OCI-M1 (cell line): Measurements from ENCODE around the gene TARBP1.

Experiments
- DNase-seq: peaks from one replicate; lab custom pipeline; 2025; lab: John Stamatoyannopoulos, UW

Gene TARBP1

DNA sequence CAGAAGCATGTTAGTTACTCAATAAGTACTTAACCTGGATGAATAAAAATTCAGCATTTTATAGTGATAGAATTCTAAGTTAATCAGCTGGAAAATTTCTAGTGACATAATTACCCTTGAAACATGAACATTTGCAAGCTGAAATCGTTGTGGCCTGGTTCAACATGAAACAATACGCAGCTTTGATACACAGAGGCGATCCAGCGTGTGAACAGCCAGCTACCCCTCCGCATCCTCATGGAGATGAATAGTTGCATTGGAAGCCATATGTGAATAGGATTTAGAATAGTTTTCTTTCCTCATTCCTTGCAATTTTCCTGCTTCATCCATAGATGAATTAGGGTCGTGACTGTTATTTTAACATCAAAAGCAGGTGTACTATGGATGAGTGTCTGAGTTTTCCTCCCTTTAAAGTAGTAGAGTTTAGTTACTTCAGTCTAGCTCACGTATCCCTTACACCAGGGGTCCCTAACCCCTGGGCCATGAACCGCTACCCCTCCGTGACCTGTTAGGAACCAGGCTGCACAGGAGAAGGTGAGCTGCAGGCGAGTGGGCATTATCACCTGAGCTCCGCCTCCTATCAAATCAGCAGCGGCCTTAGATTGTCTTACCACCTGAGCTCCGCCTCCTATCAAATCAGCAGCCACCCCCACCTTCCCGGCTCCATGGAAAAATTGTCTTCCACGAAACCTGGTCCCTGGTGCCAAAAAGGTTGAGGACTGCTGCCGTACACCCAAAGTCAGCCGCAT lies 6.2 kb upstream of the TARBP1 start:
- no peak for DNase-seq

DNA sequence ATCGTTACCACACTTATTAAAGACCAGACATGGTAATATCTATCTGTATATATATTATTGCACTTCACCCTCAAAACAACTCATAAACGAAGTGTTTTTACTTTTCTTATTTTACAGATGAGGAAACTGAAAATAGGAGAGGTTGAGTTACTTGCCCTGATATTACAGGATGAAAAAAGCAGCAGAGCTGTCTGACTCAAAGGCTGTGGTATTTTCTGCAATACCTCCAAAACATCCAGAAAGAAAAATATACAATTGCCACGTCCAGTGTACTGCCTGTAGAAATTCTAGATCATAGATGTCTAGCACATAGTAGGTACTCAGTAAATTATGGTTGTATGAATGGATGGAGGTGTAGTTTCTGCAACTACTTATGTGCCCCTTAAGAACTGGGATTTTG lies 5.2 kb upstream of the TARBP1 start:
- no peak for DNase-seq

DNA sequence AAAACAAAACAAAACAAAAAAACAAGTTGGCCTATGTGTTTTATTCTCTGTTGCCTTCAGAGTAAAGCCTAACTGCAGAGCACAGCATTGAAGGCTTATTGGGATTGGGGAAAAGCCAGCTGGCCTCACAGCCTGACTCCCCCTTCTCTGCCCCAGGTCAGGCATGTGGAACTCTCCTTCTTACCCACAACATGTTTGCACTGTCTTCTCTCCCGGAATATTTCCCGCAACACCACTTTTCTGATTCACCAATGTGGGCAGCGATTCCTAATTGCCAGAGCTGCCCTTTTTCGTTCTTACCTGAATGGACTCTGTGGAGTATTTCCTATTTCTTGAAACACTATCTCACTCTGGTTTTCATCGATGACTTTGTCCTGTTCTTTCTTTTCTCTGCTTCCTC lies 2.8 kb upstream of the TARBP1 start:
- no peak for DNase-seq

GRCh38 chr1:234479866-234480265 lies 887 bp upstream of the TARBP1 start:
- DNase-seq = no peak

DNA sequence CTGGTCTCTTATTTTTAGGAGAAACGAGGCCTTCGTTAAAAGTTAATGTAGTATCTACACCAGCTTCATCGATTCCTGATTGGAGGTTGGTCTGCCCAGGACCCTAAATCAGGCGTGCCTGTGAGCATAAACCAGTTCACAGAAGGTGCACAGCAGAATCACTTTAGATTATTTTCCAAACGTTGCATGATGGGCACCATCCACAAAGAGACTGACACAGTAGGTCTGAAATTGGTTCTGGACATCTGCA lies 256 bp upstream of the TARBP1 start:
- DNase-seq = no peak

DNA sequence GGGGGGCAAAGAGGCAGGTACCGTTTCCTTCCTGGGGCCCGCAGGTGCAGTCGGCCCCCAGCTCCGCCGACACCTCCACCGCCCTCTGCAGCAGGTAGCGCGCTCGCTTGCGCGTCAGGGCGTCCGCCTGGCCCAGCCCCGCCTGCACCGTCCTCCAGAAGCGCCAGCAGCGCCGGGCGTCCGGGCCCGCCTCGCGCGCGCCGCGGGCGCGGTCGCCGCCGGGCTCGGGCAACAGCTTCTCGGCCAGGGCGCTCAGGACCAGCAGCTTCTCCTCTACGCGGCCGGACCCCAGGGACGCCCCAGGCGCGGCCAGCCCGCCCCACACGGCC lies 863 bp downstream of the TARBP1 start:
- DNase-seq = peak; percentile 78

GRCh38 chr1:234477386-234478151 lies 1.4 kb downstream of the TARBP1 start:
- peak; percentile 66 for DNase-seq

DNA sequence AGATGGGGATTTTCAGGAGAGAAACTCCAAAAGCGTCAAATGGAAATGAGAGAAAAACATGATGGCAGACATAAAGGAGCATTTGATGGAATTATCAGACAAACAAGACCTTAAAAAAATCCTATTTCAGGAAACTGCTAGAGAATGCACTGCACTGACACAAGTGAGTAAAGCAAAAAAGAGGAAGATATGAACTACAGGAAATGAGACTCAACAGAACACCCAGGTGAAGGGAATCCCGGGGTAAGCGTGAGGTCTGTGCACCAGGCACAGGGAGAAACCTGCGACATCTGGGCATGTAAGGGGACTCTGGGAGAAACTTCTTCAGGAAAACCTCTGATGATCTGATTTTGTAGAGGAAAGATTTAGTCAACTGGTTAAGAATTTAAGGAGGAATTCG lies 2.8 kb downstream of the TARBP1 start:
- no peak for DNase-seq

DNA sequence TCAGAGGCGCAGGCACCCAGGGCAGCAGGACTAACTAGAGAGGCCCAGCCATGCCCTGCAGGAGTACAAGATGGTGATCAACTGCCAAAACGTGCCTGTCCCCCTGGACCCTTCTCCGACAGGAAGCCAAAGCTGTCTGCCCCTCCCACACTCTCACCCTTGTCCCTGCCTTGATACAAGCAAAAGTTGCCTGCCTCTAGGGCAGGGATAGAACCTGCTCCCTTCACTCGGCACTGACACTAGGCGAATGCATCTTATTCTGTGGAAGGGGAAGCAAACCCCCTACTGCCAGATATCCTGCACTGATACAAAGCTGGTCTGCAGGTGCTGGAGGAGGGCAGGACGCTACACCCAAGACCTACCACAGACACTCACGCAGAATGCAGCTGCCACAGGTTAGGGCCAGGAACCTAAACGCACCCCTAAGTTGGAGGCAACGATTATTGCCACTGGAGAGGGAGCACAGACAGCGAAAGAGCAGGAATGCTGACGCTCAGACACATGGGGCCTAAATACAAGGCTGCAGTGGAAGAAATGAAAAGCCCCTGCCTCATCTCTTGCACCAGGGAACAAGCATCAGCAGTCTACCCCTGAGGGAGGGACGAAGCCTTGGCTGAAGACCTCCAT lies 3.7 kb downstream of the TARBP1 start:
- DNase-seq = no peak

GRCh38 chr1:234474375-234474774 lies 4.6 kb downstream of the TARBP1 start:
- no peak for DNase-seq

GRCh38 chr1:234473118-234473517 lies 5.9 kb downstream of the TARBP1 start:
- DNase-seq = no peak

DNA sequence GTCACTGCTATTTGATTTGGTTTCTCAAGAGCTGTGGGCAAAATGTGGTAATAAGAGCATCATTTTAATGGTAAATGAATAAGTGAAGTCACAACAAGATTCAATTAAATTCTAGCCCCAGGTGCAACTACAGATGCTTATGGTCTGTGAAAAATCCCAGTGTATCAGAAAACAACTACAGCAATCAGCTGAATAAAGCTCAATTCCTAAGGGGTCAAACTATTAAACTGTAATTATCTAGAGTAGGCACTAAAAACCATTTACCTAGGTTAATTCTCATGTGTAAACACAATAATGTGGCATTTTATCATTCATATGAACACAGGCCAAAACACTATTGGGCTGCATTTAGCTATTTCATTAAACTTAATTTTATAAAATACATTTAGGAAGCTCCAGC lies 9.6 kb downstream of the TARBP1 start:
- no peak for DNase-seq

DNA sequence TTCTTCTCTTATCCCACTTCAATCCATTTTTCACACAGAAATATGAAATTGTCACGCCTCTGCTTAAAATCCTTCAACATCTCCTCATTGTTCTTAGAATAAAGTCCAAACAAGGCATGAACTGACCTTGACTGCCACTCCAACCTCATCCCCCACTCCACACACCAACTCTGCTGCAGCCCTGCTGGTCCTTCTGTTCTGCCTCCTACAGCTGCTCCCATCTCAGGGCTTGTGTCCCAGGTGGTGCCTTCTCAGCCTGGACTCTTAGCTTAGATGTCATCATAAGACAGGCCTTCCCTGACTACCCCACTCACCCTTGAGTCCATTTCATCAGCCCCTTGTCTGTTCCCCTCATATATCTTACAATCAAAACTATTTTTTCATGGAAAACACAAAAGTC lies 10.4 kb downstream of the TARBP1 start:
- no peak for DNase-seq

DNA sequence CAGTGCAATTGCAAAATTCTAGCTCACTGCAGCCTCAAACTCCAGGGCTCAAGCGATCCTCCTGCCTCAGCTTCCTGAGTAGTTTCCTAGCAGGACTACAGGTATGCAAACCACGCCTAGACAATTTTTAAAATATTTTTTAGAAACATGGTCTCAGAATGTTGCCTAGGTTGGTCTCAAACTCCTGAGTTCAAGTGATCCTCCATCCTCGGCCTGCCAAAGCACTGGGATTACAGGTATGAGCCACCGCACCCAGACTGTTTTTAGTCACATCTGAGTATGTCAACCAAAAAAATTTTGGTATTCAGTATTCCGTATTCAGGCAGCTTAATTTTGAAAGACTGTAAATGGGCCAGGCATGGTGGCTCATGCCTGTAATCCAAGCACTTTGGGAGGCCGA lies 11.2 kb downstream of the TARBP1 start:
- DNase-seq = no peak

DNA sequence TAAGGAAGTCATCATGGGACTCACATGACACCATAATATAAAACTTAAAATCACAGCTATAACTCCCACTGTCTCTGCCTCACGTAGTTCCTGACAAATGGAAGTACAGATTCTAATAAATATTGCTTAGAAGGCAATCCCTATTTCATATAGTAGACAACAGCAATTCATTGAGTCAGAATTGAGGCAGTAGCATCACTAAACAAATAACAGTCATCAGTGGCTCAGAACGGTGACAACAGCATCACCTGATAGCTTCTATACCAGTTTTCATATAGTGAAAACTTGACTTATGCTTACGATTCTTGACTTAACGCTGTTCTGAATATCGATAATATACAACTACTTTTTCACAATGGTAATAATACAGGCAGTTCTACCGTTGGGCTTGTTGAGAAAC lies 12.0 kb downstream of the TARBP1 start:
- no peak for DNase-seq

DNA sequence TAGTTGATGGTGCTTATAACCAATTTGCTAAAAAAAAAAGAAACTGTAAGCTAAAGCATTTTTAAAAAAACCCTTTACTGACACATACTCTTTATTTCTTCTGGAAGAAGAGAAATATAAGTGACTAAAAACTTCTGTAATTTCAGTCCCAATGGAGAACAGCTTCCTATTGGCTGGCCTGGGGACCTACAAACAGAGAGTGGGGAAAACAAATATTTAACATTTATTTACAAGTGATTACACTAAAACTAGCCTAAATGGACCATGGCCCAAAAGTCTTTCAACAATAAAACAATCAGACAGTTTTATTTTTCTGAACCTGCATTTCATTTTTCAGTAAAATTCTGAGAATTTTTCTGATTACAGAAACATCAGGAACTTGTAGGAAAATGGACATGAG lies 15.2 kb downstream of the TARBP1 start:
- DNase-seq = no peak

DNA sequence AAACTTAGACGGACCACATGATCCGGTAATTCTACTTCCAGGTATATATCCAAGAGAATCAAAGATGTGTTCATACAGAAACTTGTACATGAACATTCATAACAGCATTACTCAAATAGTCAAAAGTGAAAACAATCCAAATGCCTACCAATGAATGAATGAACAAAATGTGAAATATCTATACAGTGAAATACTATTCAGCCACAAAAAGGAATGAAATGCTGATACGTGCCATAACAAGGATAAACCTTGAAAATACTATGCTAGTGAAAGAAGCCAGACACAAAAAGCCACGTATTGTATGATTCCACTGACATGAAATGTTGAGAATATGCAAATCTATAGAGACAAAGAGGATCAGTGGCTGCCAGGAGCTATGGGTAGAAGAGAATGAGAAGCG lies 18.3 kb downstream of the TARBP1 start:
- no peak for DNase-seq

GRCh38 chr1:234458352-234459017 lies 20.5 kb downstream of the TARBP1 start:
- DNase-seq = no peak

DNA sequence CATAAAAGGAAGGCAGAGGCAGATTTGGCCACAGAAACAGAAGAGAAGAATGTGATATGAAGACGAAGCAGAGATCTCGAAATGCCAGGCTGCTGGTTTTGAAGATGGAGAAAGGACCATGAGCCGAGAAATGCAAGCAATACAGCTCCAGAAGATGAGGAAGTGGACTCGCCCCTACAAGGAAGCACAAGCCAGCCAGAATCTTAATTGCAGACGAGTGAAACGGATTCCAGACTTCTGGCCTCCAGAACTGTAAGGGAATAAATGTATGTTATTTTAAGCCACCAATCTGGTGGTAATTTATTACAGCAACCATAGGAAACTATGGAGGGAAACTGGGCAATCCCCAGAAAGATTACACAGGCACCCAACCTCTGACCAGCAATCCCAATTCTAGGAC lies 24.1 kb downstream of the TARBP1 start:
- no peak for DNase-seq

DNA sequence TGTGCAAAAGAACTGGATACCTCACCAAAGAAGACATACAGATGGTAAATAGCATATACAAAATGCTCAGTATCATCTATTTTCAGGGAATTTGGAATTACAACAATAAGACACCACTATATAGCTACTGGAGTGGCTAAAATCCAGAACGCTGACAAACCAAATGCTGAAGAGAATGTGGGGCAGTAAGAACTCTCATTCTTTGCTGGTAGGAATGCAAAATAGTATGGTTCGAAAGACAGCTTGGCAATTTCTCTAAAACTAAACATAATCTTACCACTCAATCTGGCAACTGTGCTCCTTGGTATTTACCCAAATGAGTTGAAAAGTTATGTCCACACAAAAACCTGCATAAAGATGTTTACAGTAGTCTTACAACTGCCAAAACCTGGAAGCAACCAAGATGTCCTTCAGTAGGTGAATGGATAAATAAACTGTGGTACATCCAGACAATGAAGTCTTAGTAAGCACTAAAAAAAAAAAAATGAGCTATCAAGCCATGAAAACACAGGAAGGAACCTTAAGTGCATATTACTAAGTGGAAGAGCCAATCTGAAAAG lies 26.5 kb downstream of the TARBP1 start:
- no peak for DNase-seq

- peak; percentile 9 for DNase-seq
Observed at GRCh38 chr1:234440348-234440747, 38.6 kb downstream of the TARBP1 start.

- DNase-seq = no peak
Observed at GRCh38 chr1:234438579-234438978, 40.4 kb downstream of the TARBP1 start.
